HAP-1 (cell line): Measurements from ENCODE around the gene RASGRF2.
"Not testable (repeated sequence)": the region's sequence is repeated elsewhere in the genome, so short reads cannot be mapped to it uniquely, and the experiment has no call there.

Experiments
- DNase-seq, 2 experiments: peaks; one replicate each; pipeline ENCODE4 v3.0.0-alpha.2; 2016 to 2020; ENCODE audit warnings: low spot score in 2 of 2
- H3K27me3 ChIP-seq: fragments of 250-450 bp; sonication (Bioruptor Pico); 2 replicates; pipeline ENCODE4 v1.5.1; 2020; ENCODE audit warnings: low read depth, mild to moderate bottlenecking, moderate library complexity
- H3K36me3 ChIP-seq: fragments of 250-450 bp; sonication (Bioruptor Pico); replicated peaks from 2 replicates; pipeline ENCODE4 v1.5.1; 2020; ENCODE audit warnings: mild to moderate bottlenecking
- H3K4me1 ChIP-seq: fragments of 250-450 bp; sonication (Bioruptor Pico); 2 replicates; pipeline ENCODE4 v1.5.1; 2020; ENCODE audit warnings: mild to moderate bottlenecking
- H3K4me3 ChIP-seq: fragments of 250-450 bp; sonication (Bioruptor Pico); 2 replicates; pipeline ENCODE4 v1.5.1; 2020; ENCODE audit warnings: mild to moderate bottlenecking, moderate library complexity
- H3K9me3 ChIP-seq: fragments of 250-450 bp; sonication (Bioruptor Pico); 2 replicates; pipeline ENCODE4 v1.5.1; 2020; ENCODE audit warnings: mild to moderate bottlenecking, moderate library complexity
- in situ Hi-C: fragments of 300-500 bp; cut with MboI; formaldehyde crosslinking; loops from 3 replicates; pipeline ENCODE4 v1.14.3; 2020; ENCODE audit warnings: low sequenced_read_pairs, inconsistent platforms, mixed read lengths

RASGRF2 gene

GRCh38 chr5:81246697-81247096 lies 286.5 kb downstream of the RASGRF2 start:
- DNase-seq, result no peak
- Histone ChIP-seq H3K4me1 (peaks cover 4% of the 10 kb centered on the region; the same call in 1 of the 2 replicates), H3K4me3 (no peak overlapping the region), H3K27me3 (no peaks in the 10 kb centered on the region), H3K36me3 (no peaks in the 10 kb centered on the region), H3K9me3 (no peaks in the 10 kb centered on the region)
- in situ Hi-C loops, result no loop called here

- H3K4me3 ChIP-seq, result no peak overlapping the region
- no peak for DNase-seq
- H3K4me1 ChIP-seq, result peaks cover 4% of the 10 kb centered on the region; the same call in 1 of the 2 replicates
- no peaks in the 10 kb centered on the region for H3K9me3 ChIP-seq
- H3K36me3 ChIP-seq, result no peaks in the 10 kb centered on the region
- H3K27me3 ChIP-seq, result no peaks in the 10 kb centered on the region
- in situ Hi-C loops, result no loop called here
These were observed 287.3 kb downstream of the RASGRF2 start for GRCh38 chr5:81247441-81247972.

DNA sequence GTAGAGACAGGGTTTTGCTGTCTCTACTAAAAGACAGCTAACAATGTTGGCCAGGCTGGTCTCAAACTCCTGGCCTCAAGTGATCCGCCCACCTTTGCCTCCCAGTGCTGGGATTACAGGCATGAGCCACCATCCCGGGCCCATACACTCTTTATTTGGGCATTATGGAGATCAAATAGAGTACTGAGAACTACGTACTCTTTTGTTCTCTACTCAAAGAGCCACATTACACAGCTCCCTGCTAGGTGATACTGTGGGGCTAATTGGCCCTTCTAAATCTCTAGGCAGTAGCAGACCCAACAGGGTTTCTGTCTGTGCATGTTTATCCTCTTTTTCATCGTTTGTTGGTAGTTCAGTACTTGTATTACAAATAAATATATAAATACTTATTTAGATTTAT lies 289.1 kb downstream of the RASGRF2 start:
- Histone ChIP-seq H3K36me3 (no peaks in the 10 kb centered on the region), H3K4me1 (peaks cover 4% of the 10 kb centered on the region; the same call in 1 of the 2 replicates), H3K9me3 (no peaks in the 10 kb centered on the region), H3K4me3 (no peak overlapping the region), H3K27me3 (no peaks in the 10 kb centered on the region)
- in situ Hi-C loops, result no loop called here
- DNase-seq, result no peak

GRCh38 chr5:81250004-81250403 lies 289.8 kb downstream of the RASGRF2 start:
- in situ Hi-C loops, result no loop called here
- no peak overlapping the region for H3K4me3 ChIP-seq
- H3K36me3 ChIP-seq, result no peaks in the 10 kb centered on the region
- no peaks in the 10 kb centered on the region for H3K27me3 ChIP-seq
- peaks cover 4% of the 10 kb centered on the region; the same call in 1 of the 2 replicates for H3K4me1 ChIP-seq
- no peak for DNase-seq
- no peaks in the 10 kb centered on the region for H3K9me3 ChIP-seq

- H3K4me3 ChIP-seq, result no peak overlapping the region
- H3K36me3 ChIP-seq, result no peaks in the 10 kb centered on the region
- H3K4me1 ChIP-seq, result peaks cover 4% of the 10 kb centered on the region; the same call in 1 of the 2 replicates
- no peaks in the 10 kb centered on the region for H3K27me3 ChIP-seq
- no peaks in the 10 kb centered on the region for H3K9me3 ChIP-seq
- DNase-seq, result no peak
- in situ Hi-C loops, result no loop called here
These were observed 291.8 kb downstream of the RASGRF2 start for GRCh38 chr5:81251922-81252321.

GRCh38 chr5:81252904-81253303 lies 292.7 kb downstream of the RASGRF2 start:
- DNase-seq, result no peak
- peaks cover 2% of the 10 kb centered on the region; the same call in 1 of the 2 replicates for H3K4me1 ChIP-seq
- H3K36me3 ChIP-seq, result no peaks in the 10 kb centered on the region
- no peaks in the 10 kb centered on the region for H3K9me3 ChIP-seq
- H3K27me3 ChIP-seq, result no peaks in the 10 kb centered on the region
- in situ Hi-C loops, result no loop called here
- H3K4me3 ChIP-seq, result no peak overlapping the region

- no peaks in the 10 kb centered on the region for H3K27me3 ChIP-seq
- DNase-seq, result no peak
- in situ Hi-C loops, result no loop called here
- no peaks in the 10 kb centered on the region for H3K36me3 ChIP-seq
- H3K4me3 ChIP-seq, result no peak overlapping the region
- no peaks in the 10 kb centered on the region for H3K4me1 ChIP-seq
- no peaks in the 10 kb centered on the region for H3K9me3 ChIP-seq
These were observed 293.7 kb downstream of the RASGRF2 start for GRCh38 chr5:81253875-81254274.

GRCh38 chr5:81254886-81255559 lies 294.9 kb downstream of the RASGRF2 start:
- DNase-seq, result no peak
- in situ Hi-C loops, result no loop called here
- H3K4me3 ChIP-seq, result no peak overlapping the region
- no peaks in the 10 kb centered on the region for H3K4me1 ChIP-seq
- H3K9me3 ChIP-seq, result no peaks in the 10 kb centered on the region
- H3K27me3 ChIP-seq, result no peaks in the 10 kb centered on the region
- H3K36me3 ChIP-seq, result no peaks in the 10 kb centered on the region

- Histone ChIP-seq H3K4me3 (no peak overlapping the region), H3K36me3 (no peaks in the 10 kb centered on the region), H3K9me3 (no peaks in the 10 kb centered on the region), H3K4me1 (no peaks in the 10 kb centered on the region), H3K27me3 (no peaks in the 10 kb centered on the region)
- no peak for DNase-seq
- in situ Hi-C loops, result no loop called here
These were observed 296.6 kb downstream of the RASGRF2 start for GRCh38 chr5:81256766-81257165.

GRCh38 chr5:81262796-81263195 lies 302.6 kb downstream of the RASGRF2 start:
- H3K27me3 ChIP-seq, H3K9me3 ChIP-seq: not testable (repeated sequence)

DNA sequence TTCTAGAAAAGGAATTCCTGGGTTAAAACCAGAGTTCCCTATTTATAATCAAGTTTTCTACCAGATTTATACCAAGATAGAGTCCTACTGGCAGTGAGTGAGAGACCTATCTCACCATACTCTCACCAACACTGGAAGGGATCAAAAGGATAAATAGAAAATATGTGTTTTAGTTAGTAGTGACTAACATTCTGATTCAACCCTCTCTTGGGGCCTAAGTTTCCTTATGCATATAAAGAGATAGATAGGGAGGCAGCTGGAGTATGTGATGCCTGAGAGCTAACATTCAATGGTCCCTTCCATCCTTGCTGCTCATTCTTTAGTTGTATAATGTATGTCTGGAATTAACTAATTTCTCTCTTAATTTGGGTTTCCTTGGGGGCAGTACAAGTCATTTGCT lies 304.9 kb downstream of the RASGRF2 start:
- in situ Hi-C loops, result no loop called here
- Histone ChIP-seq H3K36me3 (no peaks in the 10 kb centered on the region), H3K9me3 (no peaks in the 10 kb centered on the region; the same call in 1 of the 2 replicates), H3K4me1 (no peaks in the 10 kb centered on the region; the same call in 1 of the 2 replicates), H3K4me3 (no peak overlapping the region), H3K27me3 (no peaks in the 10 kb centered on the region)
- DNase-seq, result no peak

More at GRCh38 chr5:81262796-81263195, 302.6 kb downstream of the RASGRF2 start:
- H3K36me3 ChIP-seq, H3K4me3 ChIP-seq, in situ Hi-C loops, DNase-seq, H3K4me1 ChIP-seq: not testable (repeated sequence)

GRCh38 chr5:81268521-81269196 lies 308.5 kb downstream of the RASGRF2 start:
- no peak for DNase-seq
- in situ Hi-C loops, result no loop called here
- no peaks in the 10 kb centered on the region for H3K36me3 ChIP-seq
- H3K4me3 ChIP-seq, result no peak overlapping the region
- no peaks in the 10 kb centered on the region for H3K27me3 ChIP-seq
- H3K9me3 ChIP-seq, result peaks cover 8% of the 10 kb centered on the region; the same call in 1 of the 2 replicates
- H3K4me1 ChIP-seq, result no peaks in the 10 kb centered on the region; the same call in 1 of the 2 replicates

DNA sequence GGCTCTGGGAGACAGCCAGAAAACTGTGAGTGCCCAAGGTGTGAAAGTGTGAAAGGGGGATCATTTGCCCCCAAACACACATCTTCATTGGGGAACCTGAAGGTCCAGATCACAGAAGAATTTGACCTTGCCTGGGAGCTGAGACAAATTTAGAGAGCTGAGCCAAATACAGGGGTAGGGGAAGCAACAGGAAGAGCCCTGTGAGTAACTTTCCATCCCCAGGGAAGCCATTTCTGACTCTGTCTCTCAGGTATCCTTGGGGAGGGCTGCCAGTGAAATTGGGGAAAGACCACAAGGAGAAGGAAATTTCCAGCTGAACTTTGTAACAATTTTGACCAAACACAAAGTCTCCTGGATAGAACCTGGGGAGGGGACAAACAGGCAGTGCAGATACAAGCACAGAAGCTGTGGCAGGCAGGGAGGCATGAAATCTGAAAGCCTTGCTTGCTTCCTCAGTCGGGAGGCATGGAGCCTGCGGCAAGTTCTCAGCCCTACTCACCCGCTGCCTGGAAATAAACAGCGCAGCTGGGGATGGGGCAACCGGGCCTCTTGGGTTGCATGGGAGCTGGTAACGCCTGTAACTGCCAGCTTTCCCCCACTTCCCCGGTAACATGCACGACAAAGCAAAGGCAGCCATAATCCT lies 309.7 kb downstream of the RASGRF2 start:
- Histone ChIP-seq H3K27me3 (no peaks in the 10 kb centered on the region), H3K9me3 (peaks cover 8% of the 10 kb centered on the region; the same call in 1 of the 2 replicates), H3K4me3 (no peak overlapping the region), H3K4me1 (no peaks in the 10 kb centered on the region; the same call in 1 of the 2 replicates), H3K36me3 (no peaks in the 10 kb centered on the region)
- no peak for DNase-seq
- in situ Hi-C loops, result no loop called here
